ENCODE data around the gene SCAND1.

SCAND1 gene

GRCh38 chr20:35939264-35939663, 15.0 kb downstream of the SCAND1 start:
- DNase-seq (ENCODE audit: low read depth): no peak
- H3K4me3 ChIP-seq (ENCODE audit: low read depth, low read length): no peak overlapping the region
- no peak for TF ChIP-seq CTCF (IDR thresholded peaks at IDR 0.05; ENCODE audit: low read depth, low read length, missing control alignments)
- in situ Hi-C loops (cut with HindIII; ENCODE audit: low sequenced_read_pairs): no loop called here

- no peak for DNase-seq (ENCODE audit: low read depth)
- no peak overlapping the region for H3K4me3 ChIP-seq (ENCODE audit: low read depth, low read length)
- in situ Hi-C loops (cut with HindIII; ENCODE audit: low sequenced_read_pairs): no loop called here
- TF ChIP-seq CTCF (IDR thresholded peaks at IDR 0.05; ENCODE audit: low read depth, low read length, missing control alignments): no peak
Observed at GRCh38 chr20:35934050-35934449, 20.3 kb downstream of the SCAND1 start.

- TF ChIP-seq CTCF (IDR thresholded peaks at IDR 0.05; ENCODE audit: low read depth, low read length, missing control alignments): no peak
- DNase-seq (ENCODE audit: low read depth): no peak
- no peak overlapping the region for H3K4me3 ChIP-seq (ENCODE audit: low read depth, low read length)
- in situ Hi-C loops (cut with HindIII; ENCODE audit: low sequenced_read_pairs): no loop called here
Observed at GRCh38 chr20:35929301-35929700, 25.0 kb downstream of the SCAND1 start.

- no peak for TF ChIP-seq CTCF (IDR thresholded peaks at IDR 0.05; ENCODE audit: low read depth, low read length, missing control alignments)
- H3K4me3 ChIP-seq (ENCODE audit: low read depth, low read length): no peak overlapping the region
- in situ Hi-C loops (cut with HindIII; ENCODE audit: low sequenced_read_pairs): no loop called here
- DNase-seq (ENCODE audit: low read depth): no peak
Observed at GRCh38 chr20:35920523-35920922, 33.8 kb downstream of the SCAND1 start.

GRCh38 chr20:35918021-35918420, 36.3 kb downstream of the SCAND1 start:
- no peak for DNase-seq (ENCODE audit: low read depth)
- TF ChIP-seq CTCF (IDR thresholded peaks at IDR 0.05; ENCODE audit: low read depth, low read length, missing control alignments): no peak
- H3K4me3 ChIP-seq (ENCODE audit: low read depth, low read length): no peak overlapping the region
- in situ Hi-C loops (cut with HindIII; ENCODE audit: low sequenced_read_pairs): no loop called here

GRCh38 chr20:35917077-35917476, 37.2 kb downstream of the SCAND1 start:
- no peak overlapping the region for H3K4me3 ChIP-seq (ENCODE audit: low read depth, low read length)
- TF ChIP-seq CTCF (IDR thresholded peaks at IDR 0.05; ENCODE audit: low read depth, low read length, missing control alignments): no peak
- no peak for DNase-seq (ENCODE audit: low read depth)
- in situ Hi-C loops (cut with HindIII; ENCODE audit: low sequenced_read_pairs): no loop called here

- in situ Hi-C loops (cut with HindIII; ENCODE audit: low sequenced_read_pairs): no loop called here
- no peak for TF ChIP-seq CTCF (IDR thresholded peaks at IDR 0.05; ENCODE audit: low read depth, low read length, missing control alignments)
- no peak for DNase-seq (ENCODE audit: low read depth)
- no peak overlapping the region for H3K4me3 ChIP-seq (ENCODE audit: low read depth, low read length)
Observed at GRCh38 chr20:35912881-35913280, 41.4 kb downstream of the SCAND1 start.
